Superior temporal gyrus (tissue), 1 donor: Measurements from ENCODE around the gene PEF1.
A peak's percentile ranks its signal among the peaks of the same experiment; 100 is the strongest.

Experiments used
- DNase-seq: peaks from one replicate; pipeline ENCODE4 v3.0.0-alpha.2; 2016; ENCODE audit errors: extremely low spot score

PEF1 gene

GRCh38 chr1:31644560-31645273, at the start of gene PEF1:
Gene PEF1 (minus strand): TSS chr1:31644876. CDS start chr1:31644864, 12 bp downstream.
- DNase-seq, result peak; percentile 99

GRCh38 chr1:31693231-31693630, 48.6 kb upstream of the PEF1 start:
- no peak for DNase-seq

GRCh38 chr1:31691951-31692350, 47.3 kb upstream of the PEF1 start:
- no peak for DNase-seq

- no peak for DNase-seq
Observed at GRCh38 chr1:31691446-31691845, 46.8 kb upstream of the PEF1 start.

GRCh38 chr1:31690921-31691320, 46.2 kb upstream of the PEF1 start:
- no peak for DNase-seq

GRCh38 chr1:31689854-31690253, 45.2 kb upstream of the PEF1 start:
- DNase-seq, result no peak

- DNase-seq, result no peak
Observed at GRCh38 chr1:31689379-31689778, 44.7 kb upstream of the PEF1 start.

- DNase-seq, result no peak
Observed at GRCh38 chr1:31688233-31688918, 43.7 kb upstream of the PEF1 start.

GRCh38 chr1:31687601-31688000, 42.9 kb upstream of the PEF1 start:
- no peak for DNase-seq

GRCh38 chr1:31685795-31686194, 41.1 kb upstream of the PEF1 start:
- no peak for DNase-seq

GRCh38 chr1:31683997-31684396, 39.3 kb upstream of the PEF1 start:
- no peak for DNase-seq

- DNase-seq, result no peak
Observed at GRCh38 chr1:31681415-31681814, 36.7 kb upstream of the PEF1 start.

- no peak for DNase-seq
Observed at GRCh38 chr1:31679676-31680230, 35.1 kb upstream of the PEF1 start.

GRCh38 chr1:31679091-31679490, 34.4 kb upstream of the PEF1 start:
- no peak for DNase-seq

GRCh38 chr1:31678681-31679080, 34.0 kb upstream of the PEF1 start:
- DNase-seq, result no peak

- DNase-seq, result no peak
Observed at GRCh38 chr1:31677949-31678348, 33.3 kb upstream of the PEF1 start.

GRCh38 chr1:31677401-31677800, 32.7 kb upstream of the PEF1 start:
- DNase-seq, result no peak

- DNase-seq, result no peak
Observed at GRCh38 chr1:31675756-31676155, 31.1 kb upstream of the PEF1 start.

- no peak for DNase-seq
Observed at GRCh38 chr1:31675161-31675560, 30.5 kb upstream of the PEF1 start.

GRCh38 chr1:31674626-31675025, 29.9 kb upstream of the PEF1 start:
- DNase-seq, result no peak

GRCh38 chr1:31673433-31673832, 28.8 kb upstream of the PEF1 start:
- DNase-seq, result no peak

- DNase-seq, result no peak
Observed at GRCh38 chr1:31672986-31673385, 28.3 kb upstream of the PEF1 start.

- DNase-seq, result no peak
Observed at GRCh38 chr1:31671561-31672201, 27.0 kb upstream of the PEF1 start.
